K562 (cell line): Measurements from ENCODE around the gene TRIM3. TPM values are rescaled to one million over a fixed set of nuclear protein-coding genes. Genes with fewer than 3 reads are reported as not detected.

Source experiments
- ATAC-seq: fragments of 200-7000 bp; cut with Tn5 transposase; 3 replicates; pipeline ENCODE4 v1.9.1; 2020; ENCODE audit warnings: moderate library complexity
- BruUV-seq: library from RNA; stranded (reverse); fragments of 400-500 nt; replicated peaks from 2 replicates; lab custom pipeline; 2021; lab: Mats Ljungman, UMichigan
- CTCF ChIA-PET: fragments of 300-600 bp; formaldehyde crosslinking; extraction: SDS; loops from one replicate; lab custom pipeline; 2021; ENCODE audit warnings: low intra/inter-chr PET ratio; lab: Yijun Ruan, JAX
- POLR2A ChIA-PET: fragments of 300-600, 350-650 bp; sonication (Branson Sonifier 250); formaldehyde crosslinking; extraction: SDS; loops from one replicate; lab custom pipeline; 2021; ENCODE audit warnings: antibody characterized with exemption, inconsistent platforms; lab: Yijun Ruan, JAX
- DNase-seq, 4 experiments: peaks; one replicate each; pipeline versions ENCODE4 v3.0.0 to v3.0.0-alpha.2; 2011 to 2018; ENCODE audit warnings: low spot score in 3 of 4, mixed read lengths in 3 of 4; ENCODE audit errors: extremely low read depth in 1 of 4
- FAIRE-seq: peaks from 2 replicates; lab custom pipeline; 2011; peaks lifted over from hg19 to GRCh38; lab: Jason Lieb, UNC
- H2AFZ ChIP-seq: 2 replicates; pipeline ENCODE4 v1.6.0; 2011; ENCODE audit warnings: low read depth, low read length, control low read depth, inconsistent platforms
- H3K27ac ChIP-seq: fragments of 200-600 bp; 3 replicates; pipeline ENCODE4 v1.8.0; 2011; ENCODE audit warnings: low read depth, mild to moderate bottlenecking, control low read depth, inconsistent platforms, low read length, moderate library complexity, mixed read lengths; ENCODE audit errors: extremely low read depth
- H3K27me3 ChIP-seq, 2 experiments: fragments of 300-600 bp in 1 of 2; 2 replicates in 1 of 2; 3 replicates in 1 of 2; pipeline versions ENCODE4 v1.6.0 to v1.8.0; 2011; ENCODE audit warnings: inconsistent platforms in 2 of 2, low read length in 2 of 2, mild to moderate bottlenecking in 1 of 2, mixed read lengths in 1 of 2, moderate library complexity in 1 of 2; ENCODE audit not compliant: control insufficient read depth in 2 of 2, insufficient read depth in 2 of 2
- H3K36me3 ChIP-seq: fragments of 300-600 bp; 3 replicates; pipeline ENCODE4 v1.8.0; 2011; ENCODE audit warnings: mild to moderate bottlenecking, low read length, inconsistent platforms; ENCODE audit not compliant: control insufficient read depth, insufficient read depth
- H3K4me1 ChIP-seq, 2 experiments: fragments of 200-600 bp in 1 of 2; replicated peaks in 1 of 2; 2 replicates in 1 of 2; 3 replicates in 1 of 2; pipeline versions ENCODE4 v1.5.1 to v1.8.0; 2011; ENCODE audit warnings: inconsistent platforms in 2 of 2, low read length in 2 of 2, mild to moderate bottlenecking in 1 of 2, mixed read lengths in 1 of 2, moderate library complexity in 1 of 2; ENCODE audit not compliant: control insufficient read depth in 2 of 2, insufficient read depth in 2 of 2
- H3K4me2 ChIP-seq: 2 replicates; pipeline ENCODE4 v1.6.1; 2011; ENCODE audit warnings: low read length, control low read depth, inconsistent platforms, mixed read lengths; ENCODE audit not compliant: insufficient read depth
- H3K4me3 ChIP-seq: fragments of 200-600 bp; sonication (generic), shearing (Covaris generic); 2 replicates; pipeline ENCODE4 v1.5.1; 2016; ENCODE audit warnings: control low read depth, inconsistent platforms
- H3K79me2 ChIP-seq: fragments of 200-600 bp; 3 replicates; pipeline ENCODE4 v1.8.0; 2011; ENCODE audit warnings: low read length, inconsistent platforms; ENCODE audit not compliant: control insufficient read depth, insufficient read depth
- H3K9ac ChIP-seq, 2 experiments: 2 replicates each; pipeline versions ENCODE4 v1.6.0 to v1.6.1; 2011; ENCODE audit warnings: low read depth in 2 of 2, low read length in 2 of 2, control low read depth in 1 of 2, inconsistent platforms in 1 of 2, mild to moderate bottlenecking in 1 of 2, mixed read lengths in 1 of 2; ENCODE audit not compliant: insufficient read depth in 1 of 2
- H3K9me1 ChIP-seq: one replicate; pipeline ENCODE4 v1.6.0; 2011; ENCODE audit warnings: inconsistent platforms, mild to moderate bottlenecking, low read length, moderate library complexity; ENCODE audit not compliant: control insufficient read depth, insufficient read depth
- H3K9me3 ChIP-seq: replicated peaks from 2 replicates; pipeline ENCODE4 v1.5.1; 2011; ENCODE audit warnings: low read depth, low read length, inconsistent platforms; ENCODE audit not compliant: control insufficient read depth, insufficient read depth
- H4K20me1 ChIP-seq: replicated peaks from 2 replicates; pipeline ENCODE4 v1.6.1; 2011; ENCODE audit warnings: low read length, inconsistent platforms, mixed read lengths; ENCODE audit not compliant: control insufficient read depth, insufficient read depth
- GTF2A2 ChIP-seq: IDR thresholded peaks from 2 replicates; pipeline ENCODE4 v1.6.1; 2016; ENCODE audit warnings: mild to moderate bottlenecking, missing genetic modification characterization, missing compliant biosample characterization
- HEY1 ChIP-seq: fragments of 250-450 bp; sonication (Bioruptor Pico); IDR thresholded peaks from 2 replicates; pipeline ENCODE4 v1.5.0; 2020; ENCODE audit warnings: mild to moderate bottlenecking, moderate library complexity, borderline replicate concordance
- KAT2B ChIP-seq: IDR thresholded peaks from one replicate; pipeline ENCODE4 v1.6.1; 2012; ENCODE audit warnings: low read depth, mild to moderate bottlenecking, control low read depth, inconsistent platforms, low read length, moderate library complexity
- KHSRP ChIP-seq: fragments of 450-650 bp; IDR thresholded peaks from 2 replicates; pipeline ENCODE4 v1.6.1; 2017
- MECOM ChIP-seq: fragments of 250-450 bp; sonication (Bioruptor Pico); IDR thresholded peaks from 2 replicates; pipeline ENCODE4 v1.8.0; 2022; ENCODE audit warnings: inconsistent platforms
- NCOA6 ChIP-seq: fragments of 450-650 bp; IDR thresholded peaks from 2 replicates; pipeline ENCODE4 v1.6.1; 2017; ENCODE audit warnings: mild to moderate bottlenecking
- NFIC ChIP-seq: fragments of 450-650 bp; IDR thresholded peaks from 2 replicates; pipeline ENCODE4 v1.6.1; 2017; ENCODE audit warnings: mild to moderate bottlenecking, inconsistent platforms
- SREBF2 ChIP-seq: sonication (generic); formaldehyde crosslinking; IDR thresholded peaks from 2 replicates; pipeline ENCODE4 v1.4.0; 2020; ENCODE audit warnings: mild to moderate bottlenecking, missing genetic modification reagents
- TCF7L2 ChIP-seq: fragments of 150-350 bp; IDR thresholded peaks from 2 replicates; pipeline ENCODE4 v1.6.1; 2016; ENCODE audit warnings: low read depth, mild to moderate bottlenecking, low read length, moderate library complexity
- ZC3H8 ChIP-seq: fragments of 450-650 bp; IDR thresholded peaks from 2 replicates; pipeline ENCODE4 v1.6.1; 2017
- ZKSCAN3 ChIP-seq: fragments of 250-450 bp; sonication (Bioruptor Pico); IDR thresholded peaks from 2 replicates; pipeline ENCODE4 v1.4.0; 2020
- ZNF3 ChIP-seq: fragments of 250-450 bp; sonication (Bioruptor Pico); IDR thresholded peaks from 2 replicates; pipeline ENCODE4 v1.5.0; 2021; ENCODE audit warnings: mild to moderate bottlenecking, moderate library complexity
- ZNF77 ChIP-seq: fragments of 250-450 bp; sonication (Bioruptor Pico); IDR thresholded peaks from 2 replicates; pipeline ENCODE4 v1.5.0; 2020
- WGBS: fragments of 100-300 bp; shearing (Covaris generic); methylation state at CpG from one replicate; pipeline ENCODE4 v1.1.6; 2016; ENCODE audit warnings: low coverage, mixed read lengths; ENCODE audit not compliant: insufficient coverage; ENCODE audit errors: missing lambda C conversion rate; 5-methylcytosine and 5-hydroxymethylcytosine counted together
- in situ Hi-C: fragments of 300-500 bp; cut with MboI; formaldehyde crosslinking; loops from 4 replicates; pipeline ENCODE4 v1.15.0; 2018; ENCODE audit warnings: inconsistent platforms, mixed read lengths
- intact Hi-C: fragments of 100-400 bp; cut with micrococcal nuclease; formaldehyde crosslinking; loops from 2 replicates; pipeline ENCODE4 v1.14.2; 2022
- polyA plus RNA-seq, 8 experiments: library from polyadenylated mRNA; depleted of rRNA in 4 of 8; stranded (reverse) in 5 of 8; unstranded in 3 of 8; fragments of >200 nt; fragmentation: Nextera tagmentation in 2 of 8; fragmentation: Illumina TruSeq in 1 of 8; extraction: Ambion mirVana in 2 of 8; extraction: Trizol in 1 of 8; gene quantifications; 2 replicates each; pipeline versions ENCODE4 v1.2.1 to v1.2.3, GENCODE V29; 2011 to 2014; ENCODE audit warnings: inconsistent platforms in 1 of 8, missing spikeins in 1 of 8
- total RNA-seq, 7 experiments: library from RNA; depleted of rRNA in 6 of 7; stranded (reverse); fragments of >200 nt in 6 of 7; fragmentation: Illumina TruSeq in 2 of 7; extraction: Trizol in 2 of 7; gene quantifications; 2 replicates each; pipeline versions ENCODE4 v1.2.1 to v1.2.3, GENCODE V29; 2011 to 2021; ENCODE audit warnings: low replicate concordance in 1 of 7
- TF ChIP-seq, protein P1 (sequence below): sonication (generic); formaldehyde crosslinking; IDR thresholded peaks from 2 replicates; pipeline ENCODE4 v1.8.0; 2022; ENCODE audit warnings: mild to moderate bottlenecking, missing genetic modification reagents

The TRIM3 gene
- total and polyA plus RNA-seq, 9 of the 15 experiments (the other 6 are each of a cell fraction or from before 2014, with no cell fraction given) = 0.45 to 9.2 (median 4.7) TPM

DNA sequence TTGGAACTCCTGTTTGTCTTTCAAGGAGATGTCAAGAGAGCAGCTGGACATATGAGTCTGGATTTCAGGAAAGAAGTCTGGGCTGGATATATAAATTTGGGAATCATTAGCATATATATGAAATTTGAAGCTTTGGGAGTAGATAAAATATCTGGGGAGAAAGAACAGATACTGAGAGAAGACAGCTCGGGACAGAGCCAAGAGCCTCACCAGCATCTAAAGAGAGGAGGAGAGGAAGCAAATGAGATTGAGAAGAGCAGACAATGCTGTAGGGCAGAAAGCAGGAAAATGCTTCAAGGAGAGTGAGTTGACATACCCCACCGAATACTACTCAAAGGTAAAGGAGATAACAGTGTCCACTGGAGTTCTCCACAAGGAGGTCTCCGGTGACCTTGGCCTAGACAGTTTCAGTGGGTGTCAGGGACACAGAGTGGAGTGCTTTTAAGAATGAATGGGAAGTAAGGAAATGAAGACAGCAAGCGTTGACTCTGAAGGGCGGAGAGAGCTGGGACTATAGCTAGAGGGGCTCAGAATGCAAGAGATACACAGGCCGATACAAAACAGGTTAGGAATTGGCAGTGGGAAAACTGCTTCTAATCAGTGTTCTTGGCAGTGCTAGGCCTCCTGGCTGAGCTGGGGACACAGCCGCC, 55.7 kb downstream of the TRIM3 start:
- Histone ChIP-seq H3K9me1 (no peaks in the 10 kb centered on the region), H3K27me3 (peaks cover 47 to 54% of the 10 kb centered on the region in 2 experiments), H3K4me2 (no peak overlapping the region), H3K4me1 (peaks cover 6 to 16% of the 10 kb centered on the region in 2 experiments; a peak in 4 of 5 replicates), H4K20me1 (0 out of 2 replicates have a peak, but pooled peaks cover 3% of the 10 kb centered on the region), H2AFZ (no peak overlapping the region), H3K79me2 (no peaks in the 10 kb centered on the region), H3K9ac (no peak overlapping the region; a peak in 1 of 4 replicates), H3K9me3 (no peaks in the 10 kb centered on the region; the same call in 1 of the 2 replicates), H3K27ac (no peak overlapping the region), H3K4me3 (no peak overlapping the region), H3K36me3 (no peaks in the 10 kb centered on the region)
- CTCF ChIA-PET = no interaction called here
- in situ Hi-C loops (no loop called here), intact Hi-C loops (no loop called here)
- TF ChIP-seq MECOM (CRISPR knock-in tag) (no peak), HEY1 (no peak), ZC3H8 (no peak), ZNF77 (no peak), KHSRP (no peak), GTF2A2 (tag) (no peak), ZNF3 (CRISPR knock-in tag) (no peak), NFIC (no peak), ZKSCAN3 (CRISPR knock-in tag) (no peak), KAT2B (no peak), NCOA6 (no peak), TCF7L2 (no peak), SREBF2 (CRISPR knock-in tag) (no peak)
- TF ChIP-seq, protein P1, sequence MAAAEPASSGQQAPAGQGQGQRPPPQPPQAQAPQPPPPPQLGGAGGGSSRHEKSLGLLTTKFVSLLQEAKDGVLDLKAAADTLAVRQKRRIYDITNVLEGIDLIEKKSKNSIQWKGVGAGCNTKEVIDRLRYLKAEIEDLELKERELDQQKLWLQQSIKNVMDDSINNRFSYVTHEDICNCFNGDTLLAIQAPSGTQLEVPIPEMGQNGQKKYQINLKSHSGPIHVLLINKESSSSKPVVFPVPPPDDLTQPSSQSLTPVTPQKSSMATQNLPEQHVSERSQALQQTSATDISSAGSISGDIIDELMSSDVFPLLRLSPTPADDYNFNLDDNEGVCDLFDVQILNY = no peak
- DNase-seq (no peak), ATAC-seq (no peak), FAIRE-seq (no peak)
- POLR2A ChIA-PET = interaction anchor here (0.5 to 2.4 kb wide), 4 partner anchors 8 to 67 kb away, joined by 3 to 11 read pairs (median 4); no protein-coding TSS in a partner anchor
- BruUV-seq = no TSS peak
- WGBS = 43% methylated on average over 7 of the region's 7 CpGs
